Measurements from ENCODE around the gene GRPEL2.

Gene GRPEL2

DNA sequence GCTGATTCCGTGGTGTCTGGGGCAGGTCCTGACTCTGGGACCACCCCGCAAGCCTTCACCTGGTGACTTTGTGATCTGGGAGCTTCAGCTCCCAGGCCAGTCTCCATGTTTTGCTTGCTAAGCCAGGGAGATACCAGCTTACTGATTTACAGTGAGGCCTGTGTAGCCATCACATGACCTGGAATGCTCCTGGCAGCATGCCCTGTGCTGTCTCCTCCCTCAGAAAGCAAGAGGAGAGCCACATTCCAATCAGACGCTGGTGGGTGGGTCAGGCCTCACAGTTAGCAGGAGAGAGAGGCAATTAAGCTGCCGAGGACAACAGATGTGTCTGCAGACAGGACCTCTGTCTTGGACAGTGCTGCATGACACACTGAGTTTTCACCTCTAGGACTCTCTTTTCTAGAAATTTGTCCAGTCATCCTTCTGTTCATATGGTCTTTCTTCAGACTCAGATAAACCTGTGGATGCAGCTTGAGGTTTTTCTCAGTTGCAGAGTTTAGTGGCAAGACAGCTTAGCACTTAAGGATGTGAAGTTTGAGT, 24.4 kb upstream of the GRPEL2 start:
- DNase-seq: no peak

DNA sequence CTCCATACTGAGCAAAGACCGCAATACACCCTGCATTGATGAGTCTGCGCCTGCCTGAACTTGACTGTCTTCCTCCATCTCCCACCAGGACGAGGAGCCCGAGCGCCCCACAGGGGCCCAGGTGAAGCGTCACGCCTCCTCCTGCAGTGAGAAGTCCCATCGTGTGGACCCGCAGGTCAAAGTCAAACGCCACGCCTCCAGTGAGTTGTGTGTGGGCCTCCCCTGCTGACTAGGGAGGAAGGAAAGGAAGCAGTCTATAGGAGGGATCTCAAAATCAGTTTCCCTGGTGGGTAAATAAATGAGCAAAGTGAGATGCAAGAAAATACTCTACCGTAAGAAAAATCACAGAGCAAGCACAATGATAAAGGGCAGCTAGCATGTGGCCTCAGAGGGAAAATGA, 22.8 kb upstream of the GRPEL2 start:
- DNase-seq: no peak

DNA sequence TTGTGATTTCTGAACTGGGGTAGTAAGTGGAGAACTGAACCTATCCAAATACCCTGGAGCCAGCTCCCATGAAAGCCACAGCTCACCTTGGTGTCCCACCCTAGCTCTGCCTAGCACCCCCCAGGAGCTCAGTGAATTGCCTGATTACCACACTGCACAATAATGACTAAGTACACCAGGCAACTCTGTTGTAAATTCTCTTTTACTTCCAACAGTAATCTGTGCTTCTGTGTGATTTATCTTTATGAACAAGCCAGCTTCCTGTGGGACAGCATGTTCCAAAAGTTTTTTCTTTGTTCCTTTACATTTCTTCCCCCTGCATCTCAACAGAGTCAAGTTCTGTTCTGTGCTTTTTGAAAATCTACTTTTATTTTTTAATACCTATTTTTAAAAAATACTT, 22.1 kb upstream of the GRPEL2 start:
- no peak for DNase-seq

DNA sequence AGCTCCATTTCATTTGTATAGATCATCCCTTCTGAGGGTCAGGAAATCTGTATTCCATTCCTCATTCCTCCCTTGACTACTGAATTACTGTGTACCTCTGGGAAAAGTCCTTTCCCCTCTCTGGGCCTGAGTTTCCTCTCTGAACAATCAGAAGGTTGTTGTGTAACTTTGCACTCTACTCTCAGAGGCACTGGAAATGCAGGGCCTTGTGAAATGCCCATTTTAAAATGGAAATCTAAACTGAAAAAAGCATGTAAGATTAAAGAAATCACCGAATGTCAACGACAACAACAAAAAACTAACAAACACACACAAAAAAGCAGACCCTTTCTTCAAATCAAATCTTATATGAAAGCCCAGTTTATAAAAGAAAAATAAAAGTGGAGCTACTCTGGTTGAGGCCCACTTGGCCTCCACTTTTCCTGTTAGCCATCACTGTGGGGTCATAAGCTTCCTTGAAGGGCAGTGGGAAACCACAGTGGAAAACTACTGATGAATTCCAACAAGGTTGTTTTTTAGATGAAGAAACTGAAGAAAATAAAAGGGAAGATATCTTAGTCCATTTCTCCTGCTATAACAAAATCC, 21.6 kb upstream of the GRPEL2 start:
- no peak for DNase-seq

DNA sequence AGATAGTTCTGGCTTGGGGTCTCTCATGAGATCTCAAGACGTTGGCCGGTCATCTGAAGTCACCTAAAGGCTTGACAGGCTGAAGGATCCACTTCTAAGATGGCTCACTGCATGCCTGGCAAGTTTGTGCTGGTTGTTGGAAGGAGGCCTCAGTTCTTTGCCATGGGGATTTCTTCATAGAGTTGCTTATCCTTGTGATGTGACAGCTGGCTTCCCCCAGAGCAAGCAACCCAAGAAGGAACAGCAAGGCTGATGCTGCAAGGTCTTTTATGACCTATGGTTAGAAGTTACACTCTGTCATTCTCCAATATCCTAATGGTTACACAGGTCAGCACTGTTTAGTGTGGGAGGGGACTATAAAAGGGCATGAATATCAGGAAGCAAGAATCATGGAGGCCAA, 20.7 kb upstream of the GRPEL2 start:
- no peak for DNase-seq

DNA sequence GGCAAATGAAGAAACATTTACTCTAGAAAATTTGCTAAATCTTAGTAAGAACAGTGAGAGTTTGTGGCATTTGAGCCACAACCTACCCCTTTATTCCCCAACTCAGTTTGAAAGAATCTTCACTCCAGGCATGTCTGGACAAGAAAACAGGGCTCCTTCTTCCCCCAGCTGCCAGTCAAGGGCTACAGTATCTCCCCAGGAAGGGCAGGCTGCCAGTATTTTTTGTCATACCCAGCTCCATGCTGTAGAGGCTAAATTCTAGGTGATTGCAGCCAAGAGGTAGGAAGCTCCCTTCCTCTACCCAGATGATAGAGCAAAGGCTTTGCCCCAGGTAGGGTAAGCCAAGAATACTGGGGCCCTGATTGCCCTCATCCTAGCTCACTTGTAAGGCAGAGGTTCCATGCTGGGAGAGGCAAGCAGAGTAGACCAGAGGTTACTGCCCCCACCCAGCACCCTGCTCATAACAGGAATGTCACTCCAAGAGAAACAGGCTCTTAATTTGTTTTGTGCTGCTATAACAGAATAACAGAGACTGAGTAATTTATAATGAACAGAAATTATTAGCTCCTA, 20.0 kb upstream of the GRPEL2 start:
- DNase-seq: no peak

DNA sequence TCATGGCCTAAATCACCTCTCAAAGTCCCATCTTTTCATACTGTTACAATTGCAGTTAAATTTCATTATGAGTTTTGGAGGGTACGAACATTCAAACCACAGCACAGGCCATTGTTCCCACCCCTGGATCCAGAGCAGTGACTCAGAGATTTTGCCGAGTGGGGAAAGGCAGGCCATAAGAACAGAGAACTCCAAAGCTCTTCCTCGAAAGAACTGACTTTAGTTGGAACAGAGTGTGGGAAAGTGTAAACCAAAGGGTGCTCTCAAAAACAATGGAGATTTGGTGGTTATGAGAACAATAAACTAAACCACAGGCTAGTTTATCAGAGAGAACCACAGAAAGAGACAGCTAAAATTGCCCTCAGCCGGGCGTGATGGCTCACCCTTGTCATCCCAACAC, 19.4 kb upstream of the GRPEL2 start:
- no peak for DNase-seq

DNA sequence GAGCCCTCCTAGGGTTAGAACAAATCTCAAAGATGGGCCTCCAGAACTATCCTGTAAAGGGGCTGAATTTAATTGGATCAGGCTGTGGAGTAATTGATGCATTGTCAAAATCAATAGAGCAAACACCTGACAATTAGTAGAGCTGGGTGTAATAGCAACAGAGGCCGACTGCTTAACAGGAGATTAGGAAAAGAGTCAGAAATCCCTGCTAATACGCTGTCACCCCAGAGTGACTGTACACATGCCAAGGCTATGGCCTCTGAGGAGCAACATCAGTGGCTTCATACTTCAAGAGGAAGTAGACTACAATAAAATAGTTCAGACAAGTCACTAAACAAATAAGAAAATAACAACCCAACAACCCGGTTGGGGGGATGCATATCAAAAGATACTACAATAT, 18.7 kb upstream of the GRPEL2 start:
- DNase-seq: no peak

DNA sequence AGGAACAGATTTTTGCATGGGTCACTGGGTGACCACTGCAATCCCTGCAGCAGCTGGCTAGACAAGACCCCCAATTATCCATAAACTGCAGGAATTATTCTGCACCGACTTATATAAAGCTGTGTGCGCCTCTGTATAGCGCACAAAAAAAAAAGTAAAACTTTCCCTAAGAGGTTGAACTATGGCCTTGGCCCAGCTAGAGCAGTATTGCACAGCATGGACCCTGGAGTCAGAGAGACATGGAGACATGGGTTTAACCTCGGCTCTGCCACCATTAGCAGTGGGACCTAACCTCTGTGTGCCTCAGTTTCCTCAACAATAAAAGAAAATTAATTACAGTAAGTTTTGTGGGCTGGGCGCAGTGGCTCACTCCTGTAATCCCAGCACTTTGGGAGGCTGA, 17.1 kb upstream of the GRPEL2 start:
- no peak for DNase-seq

DNA sequence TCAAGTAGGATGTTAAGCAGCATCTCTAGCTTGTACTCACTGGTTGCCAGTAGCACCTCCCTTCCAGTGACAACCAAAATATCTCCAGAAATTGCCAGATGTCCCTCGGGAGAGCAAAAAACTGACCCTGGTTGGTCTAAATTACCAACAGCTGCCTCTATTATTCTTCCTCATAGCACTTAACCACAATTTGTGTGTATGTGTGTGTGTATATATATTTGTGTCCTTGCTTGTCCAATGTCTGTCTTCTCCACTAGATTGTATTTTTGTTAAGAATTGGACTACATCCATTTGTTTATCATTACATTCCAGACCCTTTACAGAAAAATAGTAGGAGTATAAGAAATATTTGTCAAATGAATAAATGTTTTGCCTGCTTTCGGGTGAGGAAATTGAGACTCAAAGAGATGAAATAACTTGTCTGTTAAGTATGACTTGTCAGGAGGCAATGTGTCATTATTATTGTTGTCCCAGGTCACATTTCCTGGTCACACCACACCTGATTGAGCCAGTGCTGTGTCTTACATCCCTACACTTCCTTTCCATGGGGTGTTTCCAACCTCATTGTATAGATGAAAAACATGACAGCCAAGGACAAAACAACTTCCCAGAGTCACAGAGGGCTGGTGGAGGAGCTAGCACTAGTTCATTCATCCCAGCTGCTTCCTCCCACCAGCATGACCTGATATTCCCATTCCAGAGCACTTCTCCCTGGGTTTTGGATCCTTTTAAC, 11.4 kb upstream of the GRPEL2 start:
- no peak for DNase-seq

DNA sequence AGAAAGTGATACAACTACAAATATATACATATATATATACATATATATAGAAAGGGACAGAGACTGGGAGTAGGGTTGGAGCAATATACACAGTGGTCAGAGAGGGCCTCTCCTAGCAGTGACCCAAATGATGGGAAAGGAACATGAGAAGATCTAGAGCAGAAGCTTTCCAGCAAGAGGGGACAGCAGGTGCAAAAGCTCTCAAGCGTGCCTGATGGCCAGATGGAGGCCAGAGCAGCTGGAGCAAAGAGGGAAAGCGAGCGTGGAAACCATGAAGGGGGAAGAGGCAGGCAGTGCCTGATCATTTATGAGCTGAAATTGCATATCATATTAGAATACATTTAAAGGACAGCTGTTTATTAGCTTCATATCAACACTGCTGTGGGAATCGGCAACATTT, 7.6 kb upstream of the GRPEL2 start:
- DNase-seq: no peak

DNA sequence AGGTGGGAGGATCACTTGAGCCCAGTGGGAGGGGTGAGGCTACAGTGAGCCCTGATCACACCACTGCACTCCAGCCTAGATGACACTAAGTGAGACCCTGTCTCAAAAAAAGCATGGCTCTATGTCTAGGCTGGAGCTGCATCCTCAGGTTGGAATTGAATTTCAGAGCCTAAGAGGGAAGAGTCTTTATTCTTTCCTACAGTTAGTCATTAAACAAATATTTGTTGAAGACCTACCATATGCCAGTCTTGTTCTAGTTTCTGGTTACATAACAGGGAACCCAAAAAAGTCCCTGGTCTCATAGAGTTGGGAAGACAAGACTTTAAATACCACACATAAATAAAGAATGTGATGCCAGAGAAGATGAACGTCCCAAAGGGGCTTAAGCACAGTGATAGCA, 6.9 kb upstream of the GRPEL2 start:
- no peak for DNase-seq

DNA sequence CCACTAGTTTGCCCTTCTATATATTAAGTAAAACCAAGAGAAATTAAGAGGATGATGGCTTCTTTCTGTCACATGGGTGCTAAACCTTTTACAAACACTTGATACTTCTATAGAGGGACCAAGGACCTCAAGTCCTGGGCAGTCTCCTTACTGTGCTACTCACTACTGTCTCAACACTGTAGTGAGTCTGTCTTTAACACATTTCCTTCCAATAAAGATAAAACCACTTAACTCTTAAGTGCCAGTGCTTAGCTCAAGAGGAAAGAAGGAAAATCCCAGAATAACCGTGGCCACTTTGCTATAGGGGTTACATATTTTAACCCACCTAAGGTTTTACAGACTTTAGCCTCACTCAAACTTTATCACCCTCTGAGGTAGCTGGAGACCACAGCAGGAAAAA, 4.4 kb upstream of the GRPEL2 start:
- no peak for DNase-seq

DNA sequence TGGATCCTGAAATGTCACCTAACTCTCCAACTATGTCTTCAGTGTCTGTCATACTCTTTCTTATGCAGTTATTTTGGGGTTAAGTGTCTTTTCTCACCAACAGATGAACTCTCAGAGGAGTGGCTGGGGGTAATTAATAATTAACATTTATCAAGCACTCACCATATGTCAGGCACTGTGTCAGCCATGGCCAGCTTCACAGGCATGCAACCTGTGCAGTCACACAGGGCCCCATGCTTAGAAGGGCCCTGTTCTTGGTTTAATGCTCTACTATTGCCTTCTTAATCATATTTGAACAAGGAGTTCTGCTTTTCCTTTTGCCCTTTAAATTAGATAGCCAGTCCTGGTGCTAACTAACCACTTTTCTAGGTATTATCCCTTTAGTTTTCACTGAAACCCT, 3.4 kb upstream of the GRPEL2 start:
- no peak for DNase-seq

DNA sequence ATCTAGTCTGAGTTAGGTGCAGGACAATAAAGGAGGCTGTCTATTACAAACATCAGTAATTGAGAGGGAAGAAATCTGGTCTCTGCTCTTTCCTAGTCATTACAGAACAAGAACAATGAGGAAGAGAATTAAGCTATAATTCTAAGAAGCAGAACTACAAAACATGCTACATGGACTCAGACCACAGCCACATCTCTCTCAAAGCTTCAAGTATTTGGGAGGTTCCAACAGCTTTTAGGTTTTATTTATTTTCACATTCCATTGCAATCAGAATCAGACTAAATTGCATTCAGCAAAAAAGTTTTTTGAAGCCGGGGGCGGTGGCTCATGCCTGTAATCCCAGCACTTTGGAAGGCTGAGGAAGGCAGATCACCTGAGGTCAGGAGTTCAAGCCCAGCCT, 1.1 kb upstream of the GRPEL2 start:
- DNase-seq: no peak

DNA sequence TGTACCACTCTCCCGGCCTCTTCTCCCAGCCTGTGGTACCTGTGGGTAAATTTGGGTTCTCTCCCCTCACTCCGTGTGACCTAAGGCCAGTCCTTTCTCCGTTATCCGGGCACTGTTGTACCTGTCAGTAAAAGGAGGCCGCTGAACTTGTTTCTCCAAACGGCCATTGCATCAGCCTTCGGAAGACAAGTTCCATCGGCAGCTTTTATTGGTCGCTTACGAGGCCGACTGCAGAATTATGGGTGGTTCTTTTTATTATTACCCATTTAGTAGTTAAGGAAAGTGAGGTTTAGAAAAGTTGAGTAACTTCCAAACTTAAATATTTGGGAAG, 558 bp downstream of the GRPEL2 start:
- DNase-seq: no peak

DNA sequence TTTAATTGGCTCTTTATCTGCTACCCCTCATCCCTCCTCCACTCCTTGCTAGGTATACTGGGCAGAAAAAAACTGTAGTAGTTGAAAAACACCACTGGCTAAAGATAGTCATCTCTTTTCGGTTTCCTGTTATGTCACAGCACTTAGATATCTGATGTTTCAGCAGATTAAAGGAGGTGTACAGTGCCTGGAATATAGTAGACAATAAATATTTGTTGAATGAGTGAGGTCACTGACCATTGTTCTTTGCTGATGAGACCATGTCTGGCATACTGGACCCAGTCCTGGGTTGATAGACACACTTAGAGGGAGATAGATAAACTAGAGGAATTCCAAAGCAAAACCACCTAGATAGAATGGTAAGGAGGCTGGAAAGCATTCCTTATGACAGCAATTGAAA, 3.2 kb downstream of the GRPEL2 start:
- DNase-seq: no peak

DNA sequence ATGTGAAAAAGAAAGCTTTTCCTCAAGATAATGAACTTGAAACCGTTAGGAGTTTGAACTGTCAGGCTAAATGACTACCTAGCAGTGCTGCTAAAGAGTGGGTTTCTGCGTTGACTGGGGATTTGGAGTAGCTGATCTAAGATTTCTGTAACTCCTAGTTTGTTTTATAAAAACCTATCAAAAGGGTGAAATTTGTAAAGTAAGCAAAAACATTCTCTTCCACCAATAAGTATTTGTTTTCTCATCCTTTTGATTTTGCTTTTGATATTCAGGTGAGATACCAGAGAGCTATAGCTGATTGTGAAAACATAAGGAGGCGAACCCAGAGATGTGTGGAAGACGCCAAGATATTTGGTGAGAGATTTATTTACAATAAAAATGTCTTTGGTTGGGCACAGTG, 4.1 kb downstream of the GRPEL2 start:
- no peak for DNase-seq

DNA sequence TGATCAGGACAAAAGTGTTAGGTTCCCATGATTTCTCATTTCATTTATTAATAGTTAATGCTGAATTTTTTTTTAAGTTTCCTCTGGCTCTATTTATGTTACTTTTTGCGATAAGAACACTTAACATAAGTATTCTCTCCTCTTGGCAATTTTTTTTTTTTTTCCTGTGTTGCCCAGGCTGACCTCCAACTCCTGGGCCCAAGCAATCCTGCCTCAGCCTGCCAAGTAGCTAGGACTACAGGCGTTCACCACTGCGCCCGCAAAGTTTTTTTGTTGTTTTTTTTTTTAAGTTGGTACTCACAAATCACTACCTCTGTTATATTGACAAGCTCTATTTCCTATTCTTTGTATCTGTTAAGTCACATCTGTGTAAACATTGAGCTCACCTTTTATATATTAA, 6.9 kb downstream of the GRPEL2 start:
- DNase-seq: no peak

DNA sequence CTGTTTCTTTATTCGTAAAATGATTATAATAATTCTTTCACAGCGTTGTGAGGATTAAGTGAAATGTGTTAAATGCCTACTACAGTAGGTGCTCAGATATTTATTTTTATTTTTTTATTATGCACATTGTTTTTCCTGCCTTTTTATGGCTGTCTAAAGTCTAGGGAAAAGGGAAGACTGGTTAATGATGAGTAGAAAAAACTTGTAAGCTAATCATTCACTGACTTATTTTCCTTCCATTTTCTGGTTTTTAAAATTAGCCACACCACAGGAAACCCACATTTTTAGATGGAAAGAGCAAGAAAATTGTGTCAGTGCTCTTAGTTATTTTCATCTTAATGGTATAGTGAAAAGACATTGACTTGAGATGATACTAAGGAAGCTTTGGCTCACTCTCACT, 8.6 kb downstream of the GRPEL2 start:
- no peak for DNase-seq

DNA sequence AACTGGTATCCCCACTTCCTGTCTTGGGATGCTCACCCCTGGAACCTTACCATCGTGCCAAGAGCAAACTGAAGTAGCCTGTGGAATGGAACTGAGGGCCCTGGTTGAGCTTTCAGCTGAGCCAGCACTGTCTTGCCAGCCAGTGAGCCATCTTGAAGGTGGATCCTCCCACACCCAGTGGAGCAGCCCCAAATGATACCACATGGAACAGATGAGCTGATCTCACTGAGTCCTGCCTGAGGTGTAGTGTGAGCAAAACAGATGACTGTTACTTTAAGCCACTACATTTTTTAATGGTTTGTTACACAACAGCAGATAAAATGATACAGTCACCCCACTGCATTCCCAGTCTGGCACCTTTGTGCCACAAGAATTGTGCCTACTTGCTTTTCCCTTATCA, 10.4 kb downstream of the GRPEL2 start:
- DNase-seq: no peak

DNA sequence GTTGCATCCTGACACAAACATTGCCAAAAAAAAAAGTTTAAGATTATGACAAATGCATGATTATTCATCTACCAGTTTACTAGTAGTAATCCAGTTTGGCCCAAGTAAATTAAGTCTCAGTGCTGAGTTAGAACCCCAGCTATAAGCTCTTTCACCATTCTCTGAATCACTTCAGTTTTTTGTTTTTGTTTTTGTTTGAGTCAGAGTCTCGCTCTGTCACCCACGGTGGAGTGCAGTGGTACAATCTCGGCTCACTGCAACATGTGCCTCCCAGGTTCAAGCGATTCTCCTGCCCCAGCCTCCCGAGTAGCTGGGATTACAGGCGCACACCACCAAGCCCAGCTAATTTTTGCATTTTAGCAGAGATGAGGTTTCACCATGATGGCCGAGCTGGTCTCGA, 11.1 kb downstream of the GRPEL2 start:
- DNase-seq: no peak

DNA sequence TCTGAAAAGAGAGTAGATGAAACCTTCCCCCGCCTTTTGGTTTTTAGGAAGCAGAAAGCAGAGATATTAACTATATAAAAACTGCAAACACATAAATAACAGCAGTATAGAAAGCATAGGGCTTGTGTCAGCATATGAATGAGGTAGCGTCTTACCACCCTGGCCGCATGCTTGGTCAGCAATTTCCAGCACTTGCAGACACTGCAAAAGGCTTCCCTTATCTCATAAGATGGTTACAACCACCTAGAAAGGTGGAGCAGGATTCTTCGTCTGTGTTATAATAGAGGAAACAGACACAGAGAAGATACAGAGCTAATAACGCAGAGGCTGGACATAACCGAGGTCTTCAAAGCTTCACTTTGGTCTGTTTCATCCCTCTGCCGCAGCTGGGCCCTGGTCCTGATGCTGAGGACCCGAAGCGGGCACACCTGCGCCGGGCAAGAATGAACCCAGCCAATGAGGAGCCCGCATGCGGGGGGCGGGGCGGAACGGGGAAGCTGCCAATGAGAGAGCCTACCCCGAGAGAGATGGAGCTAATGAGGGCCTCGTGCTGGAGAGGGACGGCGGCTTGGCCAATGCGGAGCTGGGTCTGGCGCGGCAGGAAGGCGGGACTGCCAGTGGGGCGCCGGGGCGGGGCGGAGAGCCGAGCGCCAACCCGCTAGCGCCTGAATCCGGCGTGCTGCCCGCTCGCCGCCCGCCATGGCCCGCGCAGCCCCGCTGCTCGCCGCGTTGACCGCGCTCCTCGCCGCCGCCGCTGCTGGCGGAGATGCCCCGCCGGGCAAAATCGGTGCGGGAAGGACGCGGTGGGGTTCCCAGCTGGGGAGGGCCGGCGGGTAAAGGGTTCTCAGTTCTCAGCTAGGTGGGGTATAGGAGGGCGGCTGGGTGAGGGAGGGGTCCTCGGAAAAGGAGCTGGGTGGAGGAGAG, 12.3 kb downstream of the GRPEL2 start, which contains the start of gene PCYOX1L:
PCYOX1L (plus strand) TSS at position 677 of the 924 bp plus-strand sequence; CDS start at position 700, 23 bp downstream.
- DNase-seq: peak; percentile 93

DNA sequence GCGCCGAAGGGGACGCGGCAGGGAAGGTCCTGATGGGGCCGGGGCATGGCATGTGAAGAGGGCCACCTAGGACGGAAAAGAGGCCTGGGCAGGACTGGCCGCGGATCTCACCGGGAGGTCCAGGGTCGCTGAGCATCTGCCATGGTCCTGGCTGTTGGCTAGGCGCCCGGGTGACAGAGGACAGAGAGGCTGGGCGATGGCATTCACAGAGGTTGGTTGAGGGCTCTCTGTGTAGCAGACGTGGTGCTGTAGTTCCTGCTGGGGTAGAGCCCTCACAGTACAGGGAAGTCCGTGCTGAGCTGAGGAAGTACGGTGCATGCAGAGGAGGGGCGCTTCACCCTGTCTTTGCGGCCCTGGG, 13.0 kb downstream of the GRPEL2 start:
- no peak for DNase-seq
